ENCODE results near the gene SKAP2. TPM values are rescaled to one million over a fixed set of nuclear protein-coding genes. Genes with fewer than 3 reads are reported as not detected.
A peak's percentile ranks its signal among the peaks of the same experiment; 100 is the strongest.

SKAP2 gene
- total RNA-seq, 1 experiment from 2014 or later = 30.7 TPM

DNA sequence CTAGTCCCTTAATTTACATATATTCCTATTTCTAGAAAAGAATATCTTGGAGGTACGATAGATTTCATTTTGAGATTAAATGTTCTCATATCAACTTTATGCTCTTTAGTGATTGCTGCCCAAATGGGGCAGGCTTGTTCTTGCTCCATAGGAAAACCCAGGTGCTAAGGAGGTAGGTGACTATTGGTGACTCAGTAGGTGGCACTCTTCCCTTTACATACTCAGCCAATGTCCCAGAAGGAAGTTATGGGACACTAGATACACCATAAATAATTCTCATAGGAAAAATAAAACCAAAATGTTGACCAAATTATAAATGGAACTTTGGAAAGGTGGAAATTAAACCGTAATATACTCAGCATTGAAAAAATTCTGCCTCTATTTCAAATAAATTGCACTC, 4.0 kb downstream of the SKAP2 start:
- CTCF ChIA-PET = no interaction called here
- POLR2A ChIA-PET = no interaction called here
- H3K27me3 ChIP-seq (ENCODE audit: insufficient read depth, low read length) = no peaks in the 10 kb centered on the region
- peaks cover 12% of the 10 kb centered on the region for H3K79me2 ChIP-seq (ENCODE audit: insufficient read depth, low read length)
- BruUV-seq (replicated peaks) = no TSS peak
- no peak overlapping the region for H2AFZ ChIP-seq (ENCODE audit: low read depth, low read length, poor library complexity, severe bottlenecking)
- no peaks in the 10 kb centered on the region for H4K20me1 ChIP-seq (ENCODE audit: insufficient read depth)
- peaks cover 0 to 54% of the 10 kb centered on the region in 2 experiments; a peak in 3 of 4 replicates for H3K4me1 ChIP-seq (ENCODE audit: control insufficient read depth in 1 of 2, insufficient read depth in 2 of 2, low read length in 2 of 2)
- intact Hi-C loops (cut with micrococcal nuclease) = loop anchor here (5.0 kb wide), 1 partner anchor 187 kb away; no protein-coding TSS in a partner anchor
- no peaks in the 10 kb centered on the region for H3K9me3 ChIP-seq (ENCODE audit: control insufficient read depth in 1 of 2, insufficient read depth in 1 of 2, low read depth in 1 of 2, low read length in 2 of 2)
- H3K4me2 ChIP-seq (ENCODE audit: low read length) = peak overlapping the region; percentile 1; the same call in 1 of the 2 replicates
- RAD21 ChIA-PET (ENCODE audit: low non-redundant PET in 1 of 2, low total read pairs in 2 of 2, uncharacterized antibody in 2 of 2, unreplicated experiment in 2 of 2) = no interaction called here
- no peak overlapping the region for H3K27ac ChIP-seq (ENCODE audit: low read depth, low read length)
- no peak overlapping the region for H3K4me3 ChIP-seq (replicated peaks in 1 of 2; ENCODE audit: low read depth in 1 of 2, low read length in 2 of 2)
- peak; percentile 51 for DNase-seq (ENCODE audit: low read depth, low spot score)
- no peaks in the 10 kb centered on the region for H3K36me3 ChIP-seq (ENCODE audit: control insufficient read depth in 1 of 2, insufficient read depth in 2 of 2, low read length in 2 of 2)
- H3K9ac ChIP-seq (ENCODE audit: low read length) = no peak overlapping the region
- TF ChIP-seq RAD21 (IDR thresholded peaks at IDR 0.05; ENCODE audit: low read depth) (peak; percentile 96), YY1 (IDR thresholded peaks at IDR 0.05; ENCODE audit: extremely low read depth, insufficient replicate concordance, low read depth, low read length) (no peak), POLR2A (IDR thresholded peaks at IDR 0.05; ENCODE audit: borderline replicate concordance, extremely low read depth, insufficient read depth, insufficient read length) (no peak), JUND (IDR thresholded peaks at IDR 0.05) (no peak), EZH2 (IDR thresholded peaks at IDR 0.05) (no peak), ATF3 (IDR thresholded peaks at IDR 0.05) (no peak), POLR2AphosphoS5 (IDR thresholded peaks at IDR 0.05; ENCODE audit: low read depth, low read length) (no peak)
- TF ChIP-seq, protein P1, sequence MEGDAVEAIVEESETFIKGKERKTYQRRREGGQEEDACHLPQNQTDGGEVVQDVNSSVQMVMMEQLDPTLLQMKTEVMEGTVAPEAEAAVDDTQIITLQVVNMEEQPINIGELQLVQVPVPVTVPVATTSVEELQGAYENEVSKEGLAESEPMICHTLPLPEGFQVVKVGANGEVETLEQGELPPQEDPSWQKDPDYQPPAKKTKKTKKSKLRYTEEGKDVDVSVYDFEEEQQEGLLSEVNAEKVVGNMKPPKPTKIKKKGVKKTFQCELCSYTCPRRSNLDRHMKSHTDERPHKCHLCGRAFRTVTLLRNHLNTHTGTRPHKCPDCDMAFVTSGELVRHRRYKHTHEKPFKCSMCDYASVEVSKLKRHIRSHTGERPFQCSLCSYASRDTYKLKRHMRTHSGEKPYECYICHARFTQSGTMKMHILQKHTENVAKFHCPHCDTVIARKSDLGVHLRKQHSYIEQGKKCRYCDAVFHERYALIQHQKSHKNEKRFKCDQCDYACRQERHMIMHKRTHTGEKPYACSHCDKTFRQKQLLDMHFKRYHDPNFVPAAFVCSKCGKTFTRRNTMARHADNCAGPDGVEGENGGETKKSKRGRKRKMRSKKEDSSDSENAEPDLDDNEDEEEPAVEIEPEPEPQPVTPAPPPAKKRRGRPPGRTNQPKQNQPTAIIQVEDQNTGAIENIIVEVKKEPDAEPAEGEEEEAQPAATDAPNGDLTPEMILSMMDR (IDR thresholded peaks at IDR 0.05 in 2 of 3, conservative IDR thresholded peaks at IDR 0.05 in 1 of 3; ENCODE audit: borderline replicate concordance in 1 of 3, insufficient read depth in 1 of 3, low read depth in 2 of 3, low read length in 2 of 3) = peak; percentile 29 to 83 (median 59); a peak in 5 of 6 replicates
- no peaks in the 10 kb centered on the region for H3K9me2 ChIP-seq (ENCODE audit: insufficient read depth)
- peak; percentile 39; the same call in 1 of the 2 replicates for ATAC-seq
